GM12878 (cell line): ENCODE measurements around the gene CBLIF. TPM values are rescaled to one million over a fixed set of nuclear protein-coding genes. Genes with fewer than 3 reads are reported as not detected.

ENCODE experiments used
- ATAC-seq: fragments of 200-7000 bp; cut with Tn5 transposase; 3 replicates; pipeline ENCODE4 v1.9.1; 2020; ENCODE audit warnings: mild to moderate bottlenecking, moderate library complexity
- BruUV-seq: library from RNA; stranded (reverse); fragments of 400-500 nt; replicated peaks from 2 replicates; lab custom pipeline; 2021; lab: Mats Ljungman, UMichigan
- CTCF ChIA-PET: fragments of 300-600 bp; sonication (Branson Sonifier 250); formaldehyde crosslinking; extraction: SDS; loops from one replicate; lab custom pipeline; 2021; ENCODE audit warnings: inconsistent platforms; lab: Yijun Ruan, JAX
- POLR2A ChIA-PET: fragments of 350-600 bp; formaldehyde crosslinking; extraction: SDS; loops from one replicate; lab custom pipeline; 2021; ENCODE audit warnings: inconsistent platforms; lab: Charles Lee
- RAD21 ChIA-PET: fragments of 300-600 bp; sonication (Branson Sonifier 250); formaldehyde crosslinking; loops from one replicate; lab custom pipeline; 2023; ENCODE audit warnings: antibody characterized with exemption; ENCODE audit not compliant: unreplicated experiment; lab: Charles Lee
- SMC1A ChIA-PET: fragments of 300-600 bp; sonication (Branson Sonifier 250); formaldehyde crosslinking; loops from one replicate; lab custom pipeline; 2023; ENCODE audit not compliant: unreplicated experiment, uncharacterized antibody; lab: Charles Lee
- DNase-seq: peaks from one replicate; pipeline ENCODE4 v3.0.0-alpha.2; 2011; ENCODE audit warnings: low read depth, low spot score
- FAIRE-seq: peaks from 3 replicates; lab custom pipeline; 2011; peaks lifted over from hg19 to GRCh38; lab: Jason Lieb, UNC
- H2AFZ ChIP-seq: 2 replicates; pipeline ENCODE4 v1.6.0; 2011; ENCODE audit warnings: low read depth, low read length, control low read depth; ENCODE audit not compliant: control insufficient read depth
- H3K27ac ChIP-seq: 2 replicates; pipeline ENCODE4 v1.5.1; 2011; ENCODE audit warnings: control low read depth; ENCODE audit not compliant: control insufficient read depth, insufficient read depth
- H3K27me3 ChIP-seq, 2 experiments: replicated peaks in 1 of 2; 2 replicates each; pipeline versions ENCODE4 v1.6.0 to v1.6.1; 2011; ENCODE audit warnings: low read length in 1 of 2; ENCODE audit not compliant: control insufficient read depth in 2 of 2, insufficient read depth in 2 of 2
- H3K36me3 ChIP-seq, 2 experiments: 2 replicates each; pipeline ENCODE4 v1.5.1; 2011; ENCODE audit warnings: low read length in 1 of 2; ENCODE audit not compliant: control insufficient read depth in 2 of 2, insufficient read depth in 2 of 2
- H3K4me1 ChIP-seq: 2 replicates; pipeline ENCODE4 v1.6.1; 2011; ENCODE audit warnings: mild to moderate bottlenecking, low read length, moderate library complexity, mixed read lengths; ENCODE audit not compliant: control insufficient read depth, insufficient read depth
- H3K4me2 ChIP-seq: 2 replicates; pipeline ENCODE4 v1.6.0; 2011; ENCODE audit warnings: control low read depth; ENCODE audit not compliant: control insufficient read depth, insufficient read depth
- H3K4me3 ChIP-seq: fragments of 200-600 bp; sonication (generic); 2 replicates; pipeline ENCODE4 v1.5.1; 2016
- H3K79me2 ChIP-seq: 2 replicates; pipeline ENCODE4 v1.6.0; 2011; ENCODE audit warnings: low read length; ENCODE audit not compliant: control insufficient read depth, insufficient read depth
- H3K9ac ChIP-seq: 2 replicates; pipeline ENCODE4 v1.8.0; 2011; ENCODE audit warnings: low read length, control low read depth, mixed read lengths; ENCODE audit not compliant: control insufficient read depth, insufficient read depth
- H3K9me3 ChIP-seq: replicated peaks from 3 replicates; pipeline ENCODE4 v1.5.1; 2011; ENCODE audit warnings: mild to moderate bottlenecking, low read length; ENCODE audit not compliant: control insufficient read depth, insufficient read depth
- H4K20me1 ChIP-seq: 2 replicates; pipeline ENCODE4 v1.6.0; 2011; ENCODE audit not compliant: control insufficient read depth, insufficient read depth
- ATF3 ChIP-seq: IDR thresholded peaks from 2 replicates; pipeline ENCODE4 v1.6.1; 2011; ENCODE audit warnings: low read depth, mild to moderate bottlenecking, low read length, moderate library complexity, borderline replicate concordance; ENCODE audit errors: extremely low read depth
- IRF5 ChIP-seq: fragments of 450-650 bp; IDR thresholded peaks from 2 replicates; pipeline ENCODE4 v1.6.1; 2017; ENCODE audit warnings: borderline replicate concordance
- KDM1A ChIP-seq: fragments of 200-600 bp; sonication (generic); IDR thresholded peaks from 2 replicates; pipeline ENCODE4 v1.6.1; 2016; ENCODE audit warnings: borderline replicate concordance
- RAD51 ChIP-seq: fragments of 450-650 bp; IDR thresholded peaks from 2 replicates; pipeline ENCODE4 v1.6.1; 2016; ENCODE audit warnings: moderate library complexity, mild to moderate bottlenecking, inconsistent platforms
- SUPT20H ChIP-seq: IDR thresholded peaks from 2 replicates; pipeline ENCODE4 v1.6.1; 2011; ENCODE audit warnings: low read depth, mild to moderate bottlenecking, low read length, moderate library complexity, borderline replicate concordance; ENCODE audit not compliant: control insufficient read depth
- TAF1 ChIP-seq: IDR thresholded peaks from 2 replicates; pipeline ENCODE4 v1.6.1; 2011; ENCODE audit warnings: mild to moderate bottlenecking, low read depth, low read length, borderline replicate concordance
- WGBS: methylation state at CpG from one replicate; pipeline ENCODE4 v1.1.6; 2016; ENCODE audit warnings: low lambda C conversion rate; ENCODE audit not compliant: insufficient replicate concordance, insufficient coverage; ENCODE audit errors: missing lambda C conversion rate; 5-methylcytosine and 5-hydroxymethylcytosine counted together
- in situ Hi-C: fragments of 300-500 bp; cut with MboI; formaldehyde crosslinking; loops from 9 replicates; pipeline ENCODE4 v1.14.3; 2018; ENCODE audit warnings: mixed read lengths
- intact Hi-C: fragments of 100-400 bp; cut with micrococcal nuclease; formaldehyde crosslinking; loops from one replicate; pipeline ENCODE4 v1.14.2; 2022; ENCODE audit not compliant: unreplicated experiment
- polyA plus RNA-seq, 11 experiments: library from polyadenylated mRNA; depleted of rRNA in 4 of 11; unstranded in 6 of 11; stranded (reverse) in 5 of 11; fragments of >200 nt; fragmentation: Nextera tagmentation in 4 of 11; fragmentation: Illumina TruSeq in 1 of 11; extraction: Ambion mirVana in 4 of 11; extraction: Trizol in 1 of 11; gene quantifications; 1 replicate in 1 of 11; 2 replicates in 10 of 11; pipeline versions ENCODE4 v1.2.1 to v1.2.3, GENCODE V29; 2011 to 2016; ENCODE audit warnings: inconsistent platforms in 2 of 11, missing spikeins in 2 of 11, low read depth in 1 of 11
- total RNA-seq, 4 experiments: library from RNA; depleted of rRNA in 3 of 4; stranded (reverse); fragments of >200 nt in 3 of 4; fragmentation: Illumina TruSeq in 1 of 4; extraction: Trizol in 1 of 4; gene quantifications; 2 replicates each; pipeline versions ENCODE4 v1.2.1 to v1.2.3, GENCODE V29; 2013 to 2021

CBLIF gene
- total and polyA plus RNA-seq, 10 of the 15 experiments (the other 5 are each of a cell fraction or from before 2014, with no cell fraction given), result not detected

- H3K36me3 ChIP-seq, result no peaks in the 10 kb centered on the region
- RAD21 ChIA-PET, result no interaction called here
- no peak overlapping the region for H3K9ac ChIP-seq
- H3K9me3 ChIP-seq, result no peaks in the 10 kb centered on the region
- H3K27me3 ChIP-seq, result no peaks in the 10 kb centered on the region
- no peak overlapping the region for H3K4me2 ChIP-seq
- intact Hi-C loops (no loop called here), in situ Hi-C loops (no loop called here)
- H4K20me1 ChIP-seq, result no peaks in the 10 kb centered on the region
- POLR2A ChIA-PET, result no interaction called here
- no peaks in the 10 kb centered on the region for H3K4me1 ChIP-seq
- ATAC-seq (no peak), FAIRE-seq (no peak), DNase-seq (no peak)
- no peak overlapping the region for H2AFZ ChIP-seq
- BruUV-seq, result no TSS peak
- CTCF ChIA-PET, result no interaction called here
- TF ChIP-seq ATF3 (no peak), TAF1 (no peak), RAD51 (no peak), KDM1A (no peak), IRF5 (no peak), SUPT20H (no peak)
- SMC1A ChIA-PET, result no interaction called here
- H3K79me2 ChIP-seq, result no peaks in the 10 kb centered on the region
- WGBS, result 52% methylated on average over 4 of the region's 4 CpGs
- H3K4me3 ChIP-seq, result no peak overlapping the region
- no peak overlapping the region for H3K27ac ChIP-seq
Observed at GRCh38 chr11:59791639-59792038, 53.7 kb downstream of the CBLIF start.
